HUES64 (cell line): Measurements from ENCODE around the gene FBLN2.

ENCODE experiments used
- H3K27ac ChIP-seq: 2 replicates; pipeline ENCODE4 v1.7.0; 2013; ENCODE audit warnings: low read depth, low read length, inconsistent platforms
- H3K27me3 ChIP-seq: 2 replicates; pipeline ENCODE4 v1.6.1; 2013; ENCODE audit warnings: mild to moderate bottlenecking, low read length; ENCODE audit not compliant: insufficient read depth
- H3K36me3 ChIP-seq: 2 replicates; pipeline ENCODE4 v1.6.1; 2013; ENCODE audit warnings: mild to moderate bottlenecking, low read length; ENCODE audit not compliant: insufficient read depth
- H3K4me1 ChIP-seq: 2 replicates; pipeline ENCODE4 v1.6.1; 2013; ENCODE audit warnings: mild to moderate bottlenecking, low read length, moderate library complexity; ENCODE audit not compliant: insufficient read depth
- H3K4me3 ChIP-seq: 2 replicates; pipeline ENCODE4 v1.5.1; 2013; ENCODE audit warnings: mild to moderate bottlenecking, low read length, moderate library complexity
- H3K9ac ChIP-seq: 2 replicates; pipeline ENCODE4 v1.6.1; 2013; ENCODE audit warnings: mild to moderate bottlenecking, low read depth, low read length
- H3K9me3 ChIP-seq: 2 replicates; pipeline ENCODE4 v1.6.1; 2013; ENCODE audit warnings: low read depth, low read length; ENCODE audit not compliant: insufficient read depth
- WGBS: fragments of 150-250, 120-280 bp; methylation state at CpG from one replicate; pipeline ENCODE4 v1.1.7; 2013; ENCODE audit warnings: missing lambda C conversion rate; 5-methylcytosine and 5-hydroxymethylcytosine counted together

FBLN2 gene

GRCh38 chr3:13544293-13544831 is 4.6 kb upstream of the FBLN2 start:
- peaks cover 11% of the 10 kb centered on the region for H3K27me3 ChIP-seq
- H3K36me3 ChIP-seq = no peaks in the 10 kb centered on the region
- H3K4me3 ChIP-seq = no peak overlapping the region
- no peak overlapping the region for H3K9ac ChIP-seq
- 75% methylated on average over 6 of the region's 6 CpGs for WGBS
- peaks cover 11% of the 10 kb centered on the region for H3K4me1 ChIP-seq
- no peak overlapping the region for H3K27ac ChIP-seq
- peaks cover 7% of the 10 kb centered on the region for H3K9me3 ChIP-seq

- Histone ChIP-seq H3K27ac (no peak overlapping the region), H3K9ac (no peak overlapping the region), H3K36me3 (no peaks in the 10 kb centered on the region), H3K4me1 (peaks cover 11% of the 10 kb centered on the region), H3K9me3 (peaks cover 7% of the 10 kb centered on the region), H3K4me3 (no peak overlapping the region), H3K27me3 (peaks cover 18% of the 10 kb centered on the region)
- 70% methylated on average over 9 of the region's 9 CpGs for WGBS
Measured at GRCh38 chr3:13544951-13545651, 3.8 kb upstream of the FBLN2 start.

- H3K9ac ChIP-seq = no peak overlapping the region
- peaks cover 20% of the 10 kb centered on the region for H3K27me3 ChIP-seq
- H3K36me3 ChIP-seq = no peaks in the 10 kb centered on the region
- H3K9me3 ChIP-seq = peaks cover 7% of the 10 kb centered on the region
- 82% methylated on average over 9 of the region's 9 CpGs for WGBS
- no peak overlapping the region for H3K4me3 ChIP-seq
- peak overlapping the region; percentile 41; the same call in 1 of the 2 replicates for H3K27ac ChIP-seq
- H3K4me1 ChIP-seq = peaks cover 11% of the 10 kb centered on the region
Measured at GRCh38 chr3:13545952-13546454, 2.9 kb upstream of the FBLN2 start.

- H3K4me3 ChIP-seq = no peak overlapping the region
- H3K9ac ChIP-seq = no peak overlapping the region
- peaks cover 20% of the 10 kb centered on the region for H3K27me3 ChIP-seq
- H3K27ac ChIP-seq = peak overlapping the region; percentile 41; the same call in 1 of the 2 replicates
- H3K4me1 ChIP-seq = peaks cover 11% of the 10 kb centered on the region
- H3K9me3 ChIP-seq = peaks cover 7% of the 10 kb centered on the region
- 44% methylated on average over 9 of the region's 9 CpGs for WGBS
- H3K36me3 ChIP-seq = no peaks in the 10 kb centered on the region
Measured at GRCh38 chr3:13546667-13547171, 2.2 kb upstream of the FBLN2 start.

- Histone ChIP-seq H3K4me1 (peaks cover 11% of the 10 kb centered on the region), H3K27me3 (peaks cover 20% of the 10 kb centered on the region), H3K9ac (no peak overlapping the region), H3K9me3 (no peaks in the 10 kb centered on the region), H3K4me3 (no peak overlapping the region), H3K27ac (no peak overlapping the region), H3K36me3 (no peaks in the 10 kb centered on the region)
- 68% methylated on average over 10 of the region's 10 CpGs for WGBS
Measured at GRCh38 chr3:13547591-13548371, 1.1 kb upstream of the FBLN2 start.

- WGBS = 77% methylated on average over 17 of the region's 18 CpGs
- Histone ChIP-seq H3K4me1 (peaks cover 11% of the 10 kb centered on the region), H3K27ac (no peak overlapping the region), H3K27me3 (peaks cover 20% of the 10 kb centered on the region), H3K9ac (no peak overlapping the region), H3K9me3 (no peaks in the 10 kb centered on the region), H3K4me3 (no peak overlapping the region), H3K36me3 (no peaks in the 10 kb centered on the region)
Measured at GRCh38 chr3:13549623-13550422, 898 bp downstream of the FBLN2 start.

GRCh38 chr3:13550423-13550690 is 1.4 kb downstream of the FBLN2 start:
- Histone ChIP-seq H3K36me3 (no peaks in the 10 kb centered on the region), H3K4me3 (no peak overlapping the region), H3K9ac (no peak overlapping the region), H3K9me3 (no peaks in the 10 kb centered on the region), H3K27ac (no peak overlapping the region), H3K4me1 (peaks cover 11% of the 10 kb centered on the region), H3K27me3 (peaks cover 20% of the 10 kb centered on the region)
- WGBS = 82% methylated on average over 2 of the region's 2 CpGs

- Histone ChIP-seq H3K9me3 (no peaks in the 10 kb centered on the region), H3K27me3 (peaks cover 20% of the 10 kb centered on the region), H3K27ac (no peak overlapping the region), H3K36me3 (no peaks in the 10 kb centered on the region), H3K9ac (no peak overlapping the region), H3K4me3 (no peak overlapping the region), H3K4me1 (peaks cover 13% of the 10 kb centered on the region)
- 85% methylated on average over 12 of the region's 13 CpGs for WGBS
Measured at GRCh38 chr3:13550791-13551360, 2.0 kb downstream of the FBLN2 start.

- 87% methylated on average over 28 of the region's 28 CpGs for WGBS
Measured at GRCh38 chr3:13552857-13553652, 4.1 kb downstream of the FBLN2 start.

GRCh38 chr3:13553686-13554085 is 4.8 kb downstream of the FBLN2 start:
- H3K27ac ChIP-seq = no peak overlapping the region

More at GRCh38 chr3:13552857-13553652, 4.1 kb downstream of the FBLN2 start:
- Histone ChIP-seq H3K27me3 (peaks cover 20% of the 10 kb centered on the region), H3K4me3 (no peak overlapping the region), H3K9me3 (no peaks in the 10 kb centered on the region), H3K27ac (no peak overlapping the region), H3K9ac (no peak overlapping the region), H3K36me3 (no peaks in the 10 kb centered on the region), H3K4me1 (peaks cover 13% of the 10 kb centered on the region)

More at GRCh38 chr3:13553686-13554085, 4.8 kb downstream of the FBLN2 start:
- H3K9ac ChIP-seq = no peak overlapping the region
- no peak overlapping the region for H3K4me3 ChIP-seq
- H3K4me1 ChIP-seq = peaks cover 13% of the 10 kb centered on the region; the same call in 1 of the 2 replicates
- no peaks in the 10 kb centered on the region for H3K9me3 ChIP-seq
- H3K27me3 ChIP-seq = peaks cover 14% of the 10 kb centered on the region
- WGBS = 82% methylated on average over 12 of the region's 12 CpGs
- H3K36me3 ChIP-seq = no peaks in the 10 kb centered on the region
